Measurements from ENCODE around the gene NADSYN1. TPM values are rescaled to one million over a fixed set of nuclear protein-coding genes. Genes with fewer than 3 reads are reported as not detected.
"Not testable (repeated sequence)": the region's sequence is repeated elsewhere in the genome, so short reads cannot be mapped to it uniquely, and the experiment has no call there.

Gene NADSYN1
- total RNA-seq, 2 experiments from 2014 or later, result 59.1 to 64.5 TPM

GRCh38 chr11:71505781-71506180 lies 52.8 kb downstream of the NADSYN1 start:
- POLR2A ChIA-PET, result no interaction called here
- CTCF ChIA-PET, result no interaction called here

GRCh38 chr11:71507102-71507501 lies 54.1 kb downstream of the NADSYN1 start:
- POLR2A ChIA-PET, result no interaction called here
- CTCF ChIA-PET, result no interaction called here

- ChIA-PET CTCF (no interaction called here), POLR2A (no interaction called here)
Observed at GRCh38 chr11:71518506-71519471, 65.8 kb downstream of the NADSYN1 start.

GRCh38 chr11:71519546-71519945 lies 66.5 kb downstream of the NADSYN1 start:
- POLR2A ChIA-PET, result no interaction called here
- CTCF ChIA-PET, result no interaction called here

- ChIA-PET POLR2A (no interaction called here), CTCF (no interaction called here)
Observed at GRCh38 chr11:71525188-71525937, 72.4 kb downstream of the NADSYN1 start.

GRCh38 chr11:71525938-71526495 lies 73.0 kb downstream of the NADSYN1 start:
- ChIA-PET POLR2A (no interaction called here), CTCF (no interaction called here)

GRCh38 chr11:71526796-71527575 lies 74.0 kb downstream of the NADSYN1 start, which contains the start of gene KRTAP5-7:
Gene KRTAP5-7, plus strand, starts transcription at chr11:71527267. Its CDS starts 34 bp downstream, at chr11:71527301.
- POLR2A ChIA-PET, CTCF ChIA-PET: not testable (repeated sequence)

- ChIA-PET POLR2A (no interaction called here), CTCF (no interaction called here)
Observed at GRCh38 chr11:71527576-71528210, 74.7 kb downstream of the NADSYN1 start.

GRCh38 chr11:71530602-71531001 lies 77.6 kb downstream of the NADSYN1 start:
- ChIA-PET CTCF (no interaction called here), POLR2A (no interaction called here)

- POLR2A ChIA-PET, result no interaction called here
- CTCF ChIA-PET, result interaction anchor here (1.2 kb wide), 1 partner anchor 10 kb away, joined by 3 read pairs; no protein-coding TSS in a partner anchor
Observed at GRCh38 chr11:71532036-71532610, 79.1 kb downstream of the NADSYN1 start.

GRCh38 chr11:71534711-71535608 lies 82.0 kb downstream of the NADSYN1 start:
- CTCF ChIA-PET, POLR2A ChIA-PET: not testable (repeated sequence)

- ChIA-PET POLR2A (no interaction called here), CTCF (no interaction called here)
Observed at GRCh38 chr11:71535825-71536224, 82.8 kb downstream of the NADSYN1 start.

- POLR2A ChIA-PET, result no interaction called here
Observed at GRCh38 chr11:71537537-71537936, 84.5 kb downstream of the NADSYN1 start.

GRCh38 chr11:71537977-71538665 lies 85.1 kb downstream of the NADSYN1 start, which contains the start of gene KRTAP5-8:
Gene KRTAP5-8, plus strand, starts transcription at chr11:71538025. Its CDS starts 31 bp downstream, at chr11:71538056.
- CTCF ChIA-PET, POLR2A ChIA-PET: not testable (repeated sequence)

More at GRCh38 chr11:71537537-71537936, 84.5 kb downstream of the NADSYN1 start:
- CTCF ChIA-PET, result no interaction called here

GRCh38 chr11:71538666-71538990 lies 85.6 kb downstream of the NADSYN1 start:
- CTCF ChIA-PET, result no interaction called here
- POLR2A ChIA-PET, result no interaction called here

GRCh38 chr11:71539017-71539416 lies 86.0 kb downstream of the NADSYN1 start:
- ChIA-PET POLR2A (no interaction called here), CTCF (no interaction called here)

- POLR2A ChIA-PET, CTCF ChIA-PET: not testable (repeated sequence)
Observed at GRCh38 chr11:71539971-71540370, 87.0 kb downstream of the NADSYN1 start.
